ENCODE results near the gene ACTL7A.
A peak's percentile ranks its signal among the peaks of the same experiment; 100 is the strongest.

The ACTL7A gene

DNA sequence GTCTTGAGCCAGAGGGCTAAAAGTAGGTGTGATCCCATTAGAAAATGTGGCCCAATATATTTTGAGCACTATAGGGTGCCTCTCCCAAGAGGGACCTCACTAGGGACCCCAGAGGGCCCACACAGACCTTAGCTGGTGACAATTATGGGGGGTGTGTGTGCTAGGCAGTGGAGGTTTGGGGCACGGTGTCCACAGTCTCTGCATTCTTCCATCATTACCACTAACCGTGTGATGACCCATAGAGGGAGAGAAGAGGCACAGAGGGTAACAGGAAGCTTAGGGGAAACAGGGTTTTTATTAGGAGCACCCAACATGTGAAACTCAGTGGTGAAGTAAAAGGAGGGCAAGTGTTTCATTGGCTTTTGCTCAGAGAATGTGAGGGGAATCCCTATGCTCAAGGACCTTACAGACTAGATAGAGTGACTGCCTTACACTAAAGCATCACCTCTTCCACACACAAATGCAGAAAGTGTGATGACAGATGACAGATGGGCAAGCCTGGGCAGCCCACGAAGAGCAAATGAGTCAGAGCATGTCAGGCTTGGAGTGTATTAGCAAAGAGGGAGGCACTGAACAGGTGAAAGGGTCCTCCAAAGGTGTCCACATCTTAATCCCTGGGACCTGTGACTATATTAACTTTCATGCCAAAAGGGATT lies 2.5 kb upstream of the ACTL7A start:
- Histone ChIP-seq H3K4me3 (ENCODE audit: low read depth, low read length) (no peak overlapping the region), H3K4me1 (no peaks in the 10 kb centered on the region), H3K9me3 (no peaks in the 10 kb centered on the region), H3K36me3 (no peaks in the 10 kb centered on the region), H3K27me3 (no peaks in the 10 kb centered on the region)
- TF ChIP-seq, protein P1, sequence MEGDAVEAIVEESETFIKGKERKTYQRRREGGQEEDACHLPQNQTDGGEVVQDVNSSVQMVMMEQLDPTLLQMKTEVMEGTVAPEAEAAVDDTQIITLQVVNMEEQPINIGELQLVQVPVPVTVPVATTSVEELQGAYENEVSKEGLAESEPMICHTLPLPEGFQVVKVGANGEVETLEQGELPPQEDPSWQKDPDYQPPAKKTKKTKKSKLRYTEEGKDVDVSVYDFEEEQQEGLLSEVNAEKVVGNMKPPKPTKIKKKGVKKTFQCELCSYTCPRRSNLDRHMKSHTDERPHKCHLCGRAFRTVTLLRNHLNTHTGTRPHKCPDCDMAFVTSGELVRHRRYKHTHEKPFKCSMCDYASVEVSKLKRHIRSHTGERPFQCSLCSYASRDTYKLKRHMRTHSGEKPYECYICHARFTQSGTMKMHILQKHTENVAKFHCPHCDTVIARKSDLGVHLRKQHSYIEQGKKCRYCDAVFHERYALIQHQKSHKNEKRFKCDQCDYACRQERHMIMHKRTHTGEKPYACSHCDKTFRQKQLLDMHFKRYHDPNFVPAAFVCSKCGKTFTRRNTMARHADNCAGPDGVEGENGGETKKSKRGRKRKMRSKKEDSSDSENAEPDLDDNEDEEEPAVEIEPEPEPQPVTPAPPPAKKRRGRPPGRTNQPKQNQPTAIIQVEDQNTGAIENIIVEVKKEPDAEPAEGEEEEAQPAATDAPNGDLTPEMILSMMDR (IDR thresholded peaks at IDR 0.05; ENCODE audit: low read depth, low read length) = no peak
- no peak for DNase-seq

DNA sequence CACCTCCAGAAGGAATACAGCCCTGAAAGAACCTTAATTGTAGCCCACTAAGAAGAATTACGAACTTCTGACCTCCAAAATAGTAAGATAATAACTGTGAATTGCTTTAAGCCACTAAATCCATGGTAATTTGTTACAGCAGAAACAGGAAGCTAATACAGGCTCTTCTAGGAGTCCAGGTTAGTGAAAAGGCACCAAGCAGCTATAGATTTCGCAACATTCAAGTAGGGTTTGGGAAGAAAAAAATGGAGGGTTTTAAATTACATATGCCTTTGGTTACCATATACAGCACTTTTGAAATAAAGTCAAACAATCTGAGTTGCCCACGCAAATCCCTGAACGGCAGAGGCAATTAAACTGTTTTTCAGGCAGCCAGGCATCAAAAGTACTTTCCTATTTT lies 1.7 kb upstream of the ACTL7A start:
- H3K9me3 ChIP-seq = no peaks in the 10 kb centered on the region
- no peak overlapping the region for H3K4me3 ChIP-seq (ENCODE audit: low read depth, low read length)
- no peaks in the 10 kb centered on the region for H3K27me3 ChIP-seq
- H3K36me3 ChIP-seq = no peaks in the 10 kb centered on the region
- TF ChIP-seq, protein P1 (IDR thresholded peaks at IDR 0.05; ENCODE audit: low read depth, low read length) = no peak
- DNase-seq = no peak
- H3K4me1 ChIP-seq = no peaks in the 10 kb centered on the region

DNA sequence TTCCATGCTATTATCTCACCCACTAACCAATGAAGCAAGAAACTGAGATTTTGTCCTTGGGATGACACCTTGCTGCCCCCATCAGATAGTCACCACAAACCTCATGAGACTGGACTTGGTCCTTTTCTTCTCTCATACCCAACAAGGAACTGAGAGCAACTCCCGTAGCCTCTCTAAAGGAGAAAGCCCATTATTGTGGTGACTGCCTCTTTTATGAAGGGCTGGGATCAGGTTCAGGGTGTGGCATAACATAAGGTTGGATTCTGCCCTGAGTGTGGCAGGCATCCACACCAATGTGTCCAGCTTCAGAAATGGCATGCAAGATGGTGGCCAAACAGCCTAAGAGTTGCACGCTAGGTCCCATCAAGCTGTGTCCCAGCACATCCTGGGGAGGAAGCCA lies 1.3 kb upstream of the ACTL7A start:
- no peak for DNase-seq

DNA sequence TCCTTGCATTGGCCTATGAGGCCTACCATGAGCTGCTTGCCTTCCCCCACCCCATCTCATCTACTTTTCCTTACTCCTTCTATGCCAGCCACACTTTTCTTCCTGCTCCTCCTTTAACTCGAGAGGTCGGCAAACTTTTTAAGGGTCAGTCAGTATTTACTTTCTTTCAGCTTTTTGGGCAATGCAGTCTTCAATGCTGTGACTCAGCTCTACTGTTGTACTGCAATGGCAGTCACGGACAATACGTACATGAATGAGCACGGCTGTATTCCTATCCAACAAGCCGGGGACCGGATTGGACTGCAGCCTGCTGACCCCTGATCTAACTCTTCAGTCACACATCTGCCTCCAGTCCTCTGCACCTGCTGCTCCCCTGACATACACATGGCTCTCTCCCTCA lies 602 bp upstream of the ACTL7A start:
- no peaks in the 10 kb centered on the region for H3K36me3 ChIP-seq
- no peaks in the 10 kb centered on the region for H3K27me3 ChIP-seq
- no peaks in the 10 kb centered on the region for H3K4me1 ChIP-seq
- no peak overlapping the region for H3K4me3 ChIP-seq (ENCODE audit: low read depth, low read length)
- DNase-seq = no peak
- no peaks in the 10 kb centered on the region for H3K9me3 ChIP-seq
- TF ChIP-seq, protein P1 (IDR thresholded peaks at IDR 0.05; ENCODE audit: low read depth, low read length) = no peak

More for the DNA sequence above, 1.3 kb upstream of the ACTL7A start:
- Histone ChIP-seq H3K27me3 (no peaks in the 10 kb centered on the region), H3K4me1 (no peaks in the 10 kb centered on the region), H3K4me3 (ENCODE audit: low read depth, low read length) (no peak overlapping the region), H3K36me3 (no peaks in the 10 kb centered on the region), H3K9me3 (no peaks in the 10 kb centered on the region)
- TF ChIP-seq, protein P1 (IDR thresholded peaks at IDR 0.05; ENCODE audit: low read depth, low read length) = no peak

DNA sequence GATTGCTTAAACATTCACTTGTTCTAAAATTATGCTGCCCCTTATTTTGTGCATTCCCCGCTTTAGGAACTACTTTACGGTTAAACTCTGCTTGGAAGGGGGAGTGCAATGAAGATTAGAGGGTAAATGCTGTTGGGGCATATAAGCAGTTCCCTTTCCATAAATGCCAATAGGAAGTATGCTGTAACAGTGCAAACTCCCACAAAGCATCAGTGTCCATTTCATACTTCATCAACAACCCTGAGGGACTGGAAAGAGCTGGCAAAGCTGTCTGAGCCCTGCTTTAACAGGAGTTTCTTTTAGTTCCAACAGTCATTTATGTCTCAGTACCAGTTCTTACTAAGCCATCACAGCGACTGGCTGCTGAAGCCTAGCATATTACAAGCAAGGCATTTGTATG lies 1.8 kb downstream of the ACTL7A start:
- no peak for DNase-seq
- H3K4me3 ChIP-seq (ENCODE audit: low read depth, low read length) = no peak overlapping the region
- H3K27me3 ChIP-seq = no peaks in the 10 kb centered on the region
- H3K9me3 ChIP-seq = no peaks in the 10 kb centered on the region
- TF ChIP-seq, protein P1 (IDR thresholded peaks at IDR 0.05; ENCODE audit: low read depth, low read length) = no peak
- H3K4me1 ChIP-seq = no peaks in the 10 kb centered on the region
- 0 out of 2 replicates have a peak, but pooled peaks cover 3% of the 10 kb centered on the region for H3K36me3 ChIP-seq

DNA sequence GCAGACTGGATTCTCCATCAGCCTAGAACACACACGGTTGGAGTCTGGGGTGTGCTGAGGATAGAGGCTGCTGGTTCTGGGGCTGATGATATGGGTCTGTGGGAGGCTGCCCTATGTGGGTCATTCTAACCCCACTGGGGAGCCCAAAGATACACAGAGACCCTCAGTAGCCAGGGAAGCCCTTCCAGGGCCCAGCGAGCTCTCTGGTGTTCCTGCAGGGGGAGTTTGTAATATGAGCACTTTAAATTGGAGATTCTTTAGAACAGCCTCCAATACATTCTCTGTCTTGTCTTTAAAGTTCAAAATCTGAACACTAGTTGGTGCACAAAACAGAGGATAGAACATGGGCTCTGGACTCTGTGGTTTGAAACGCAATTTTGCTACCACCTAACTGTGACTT lies 2.4 kb downstream of the ACTL7A start:
- DNase-seq = no peak
- TF ChIP-seq, protein P1 (IDR thresholded peaks at IDR 0.05; ENCODE audit: low read depth, low read length) = 0 out of 2 replicates have a peak, but pooled peaks have one; percentile 7
- H3K4me1 ChIP-seq = no peaks in the 10 kb centered on the region
- no peaks in the 10 kb centered on the region for H3K27me3 ChIP-seq
- H3K36me3 ChIP-seq = 0 out of 2 replicates have a peak, but pooled peaks cover 5% of the 10 kb centered on the region
- H3K9me3 ChIP-seq = no peaks in the 10 kb centered on the region
- H3K4me3 ChIP-seq (ENCODE audit: low read depth, low read length) = no peak overlapping the region

All from BE2C (cell line).